ENCODE results near the gene SHISA8.

Gene SHISA8

DNA sequence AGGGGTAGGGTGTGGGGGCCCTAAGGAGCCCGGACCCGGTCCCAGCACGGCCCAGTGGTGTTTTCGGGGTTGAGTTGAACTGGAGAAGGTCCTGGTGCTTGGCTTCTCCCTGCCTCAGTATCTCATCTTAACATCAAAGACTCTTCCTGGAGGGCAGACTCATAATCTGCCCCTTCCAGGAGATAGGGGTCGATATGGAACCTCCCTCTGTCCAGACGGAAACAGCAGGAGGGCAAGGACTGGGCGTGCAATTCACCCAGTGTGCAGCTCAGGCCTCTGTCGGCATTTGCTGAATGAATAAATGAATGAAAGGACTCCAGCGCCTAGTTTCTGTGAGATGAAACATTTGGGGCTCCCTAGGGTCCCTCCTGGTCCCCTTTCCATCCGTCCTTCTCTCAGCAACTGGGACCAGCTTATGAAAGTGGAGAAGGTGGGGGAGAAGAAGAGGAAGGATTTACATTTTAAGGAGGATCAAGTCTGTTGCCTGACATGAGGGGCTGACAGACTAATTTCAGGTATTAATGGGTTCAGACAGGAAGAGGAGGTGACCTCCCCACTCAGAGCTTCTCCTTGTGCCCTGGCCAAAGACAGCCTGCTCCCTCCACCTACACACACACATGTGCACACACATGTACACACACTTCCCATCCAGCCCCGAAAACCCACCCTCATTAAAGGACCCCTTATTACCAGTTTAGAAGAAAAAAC is 1.1 kb upstream of the SHISA8 start:
- DNase-seq (ENCODE audit: low read depth in 3 of 3, low spot score in 1 of 3), result no peak

DNA sequence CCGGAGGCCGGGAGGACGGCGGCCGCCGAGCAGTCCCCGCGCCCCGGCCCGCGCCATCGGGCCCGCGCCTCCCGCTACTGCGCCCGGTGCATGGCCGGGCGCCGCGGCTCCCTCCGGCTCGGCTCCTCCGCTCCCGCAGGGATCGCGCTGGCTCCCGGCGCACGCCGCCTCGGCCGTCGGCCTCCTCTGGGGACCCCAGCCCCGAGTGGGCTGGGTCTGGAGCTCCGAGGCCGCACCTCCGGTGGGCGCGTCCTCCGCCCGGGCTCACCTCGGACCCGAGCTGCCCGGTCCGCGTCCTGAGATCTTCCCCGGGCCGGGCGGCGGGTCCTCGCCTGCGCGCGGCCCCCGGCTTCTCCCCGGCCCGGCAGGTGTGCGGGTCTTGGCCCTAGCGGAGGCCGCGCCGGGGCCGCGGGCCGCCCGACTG is 251 bp downstream of the SHISA8 start:
- DNase-seq (ENCODE audit: low read depth in 3 of 3, low spot score in 1 of 3), result no peak

DNA sequence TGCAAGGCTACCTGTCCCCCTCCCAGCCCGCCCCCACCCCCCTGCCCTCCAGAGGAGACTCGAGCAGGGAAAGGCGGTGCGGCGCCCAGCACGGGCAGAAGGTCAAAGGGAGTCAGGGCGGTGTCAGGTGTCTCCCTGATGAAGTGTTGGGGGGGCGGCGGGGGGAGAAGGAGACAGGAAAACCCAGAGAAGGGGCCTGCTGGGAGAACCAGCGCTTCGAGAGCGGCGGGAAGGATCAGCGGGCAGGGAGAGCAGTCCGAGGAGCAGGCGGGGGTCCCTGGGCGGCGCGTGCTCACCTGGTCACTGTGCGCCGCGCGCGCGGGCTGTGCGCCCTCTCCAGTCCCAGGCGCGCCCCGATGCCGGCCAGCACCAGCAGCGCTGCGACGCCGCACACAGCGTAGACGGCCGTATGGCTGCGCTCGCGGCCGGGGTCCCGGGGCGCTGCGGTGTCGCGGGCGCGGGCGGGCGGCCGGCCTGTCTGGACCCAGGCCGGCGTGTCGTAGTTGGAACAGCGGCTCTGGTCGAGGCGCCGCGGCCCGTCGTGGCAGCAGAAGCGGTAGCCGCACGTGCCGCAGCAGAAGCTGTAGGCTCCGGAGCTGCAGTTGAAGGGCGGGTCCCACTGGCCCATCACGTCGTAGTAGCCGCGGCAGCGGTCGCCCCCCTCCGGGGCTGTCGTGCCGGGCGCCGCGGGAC is 886 bp downstream of the SHISA8 start:
- DNase-seq (ENCODE audit: low read depth in 3 of 3, low spot score in 1 of 3), result no peak

DNA sequence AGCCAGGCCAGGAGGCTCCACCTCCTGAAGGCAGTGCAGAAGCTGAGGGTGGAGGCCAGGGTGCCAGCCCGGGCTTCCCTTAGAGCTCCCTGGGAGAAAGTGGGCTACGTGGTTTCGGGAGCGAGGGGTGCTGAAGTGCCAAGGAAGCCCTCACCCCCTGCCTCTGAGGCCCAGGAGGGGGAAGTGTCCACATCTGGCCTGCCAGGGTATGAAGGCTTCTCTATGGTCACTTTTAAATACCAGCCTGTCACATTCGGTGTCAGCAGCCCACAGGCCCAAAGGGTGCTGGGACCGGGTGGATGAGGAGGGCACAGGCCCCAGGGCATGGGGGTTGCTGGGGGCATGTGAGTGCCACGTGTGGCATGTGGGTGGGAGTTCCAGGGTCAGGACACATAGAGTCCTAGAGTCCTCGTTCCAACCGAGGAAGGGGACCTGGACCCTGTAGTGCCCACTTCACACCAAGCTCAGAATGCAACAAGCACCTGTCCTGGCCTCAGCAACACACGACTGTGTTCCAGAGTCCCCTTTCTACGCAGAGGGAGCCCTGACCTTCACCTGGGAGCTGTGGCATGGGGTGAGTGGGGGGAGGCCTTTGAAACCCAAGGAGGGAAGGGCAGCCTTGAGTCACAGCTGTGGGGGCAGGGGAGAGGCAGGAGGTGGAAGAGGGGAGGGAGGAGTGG is 1.7 kb downstream of the SHISA8 start:
- DNase-seq (ENCODE audit: low read depth in 3 of 3, low spot score in 1 of 3), result no peak

DNA sequence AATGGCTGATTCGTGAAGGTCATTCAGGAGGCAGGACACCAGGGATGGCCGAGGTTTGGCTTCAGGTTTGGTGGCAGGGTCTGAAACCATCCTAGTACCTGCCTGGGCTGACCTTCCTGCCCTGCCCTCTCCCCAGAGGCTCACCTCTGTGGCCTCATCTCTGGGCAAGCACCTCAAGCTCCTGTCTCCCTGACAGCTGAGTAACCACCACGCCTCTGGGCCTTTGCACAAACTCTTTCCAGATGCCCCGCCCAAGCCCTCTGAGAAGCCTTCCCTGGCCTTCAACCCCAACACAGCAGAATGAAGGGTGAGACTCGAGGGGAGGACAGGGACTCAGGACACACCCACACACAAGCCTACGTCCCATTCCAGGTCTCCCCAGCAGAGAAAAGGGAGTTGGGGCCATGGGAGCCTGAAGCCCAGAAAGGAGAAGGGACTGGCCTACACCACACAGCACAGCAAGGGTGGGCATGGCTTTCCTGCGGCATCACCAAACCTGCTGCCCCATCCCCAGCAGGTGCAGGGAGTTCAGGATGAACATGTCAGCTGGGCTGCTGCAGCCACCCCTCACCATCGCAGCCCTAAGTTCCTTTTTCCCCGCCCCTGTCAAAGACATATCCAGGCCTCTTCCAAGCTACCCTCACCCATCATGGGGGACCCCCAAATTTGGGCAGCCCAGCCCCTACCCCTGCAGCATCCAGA is 2.4 kb downstream of the SHISA8 start:
- no peak for DNase-seq (ENCODE audit: low read depth in 3 of 3, low spot score in 1 of 3)

DNA sequence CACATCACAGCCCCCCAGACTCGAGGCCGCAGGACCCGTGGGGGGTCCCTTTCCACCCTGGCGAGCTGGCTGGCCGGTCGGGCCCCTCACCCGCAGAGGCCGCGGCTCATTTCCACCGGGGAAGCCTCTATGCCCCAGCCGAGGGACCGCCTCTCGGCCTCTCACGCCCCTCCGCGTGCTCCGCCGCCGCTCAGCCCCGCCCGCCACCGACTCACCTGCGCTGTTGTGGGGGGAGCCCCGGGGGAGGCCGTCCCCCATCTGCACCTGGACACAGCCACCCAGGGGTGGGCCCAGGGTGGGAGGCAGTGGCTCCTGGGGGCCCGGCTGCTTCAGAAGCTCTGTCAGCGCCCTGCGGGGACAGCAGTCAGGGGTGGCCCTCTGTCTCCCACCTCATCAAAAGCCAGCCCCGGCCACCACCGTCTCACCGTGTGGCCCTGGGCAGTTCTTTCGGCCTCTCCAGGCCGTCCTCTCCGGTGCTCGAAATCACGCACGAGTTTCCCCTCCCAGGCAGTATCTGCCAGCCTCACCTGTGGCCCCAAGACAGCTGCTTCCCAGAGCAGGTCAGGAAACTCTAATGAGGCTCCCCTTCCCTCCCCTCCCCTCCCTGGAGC is 3.8 kb downstream of the SHISA8 start:
- no peak for DNase-seq (ENCODE audit: low read depth in 3 of 3, low spot score in 1 of 3)

DNA sequence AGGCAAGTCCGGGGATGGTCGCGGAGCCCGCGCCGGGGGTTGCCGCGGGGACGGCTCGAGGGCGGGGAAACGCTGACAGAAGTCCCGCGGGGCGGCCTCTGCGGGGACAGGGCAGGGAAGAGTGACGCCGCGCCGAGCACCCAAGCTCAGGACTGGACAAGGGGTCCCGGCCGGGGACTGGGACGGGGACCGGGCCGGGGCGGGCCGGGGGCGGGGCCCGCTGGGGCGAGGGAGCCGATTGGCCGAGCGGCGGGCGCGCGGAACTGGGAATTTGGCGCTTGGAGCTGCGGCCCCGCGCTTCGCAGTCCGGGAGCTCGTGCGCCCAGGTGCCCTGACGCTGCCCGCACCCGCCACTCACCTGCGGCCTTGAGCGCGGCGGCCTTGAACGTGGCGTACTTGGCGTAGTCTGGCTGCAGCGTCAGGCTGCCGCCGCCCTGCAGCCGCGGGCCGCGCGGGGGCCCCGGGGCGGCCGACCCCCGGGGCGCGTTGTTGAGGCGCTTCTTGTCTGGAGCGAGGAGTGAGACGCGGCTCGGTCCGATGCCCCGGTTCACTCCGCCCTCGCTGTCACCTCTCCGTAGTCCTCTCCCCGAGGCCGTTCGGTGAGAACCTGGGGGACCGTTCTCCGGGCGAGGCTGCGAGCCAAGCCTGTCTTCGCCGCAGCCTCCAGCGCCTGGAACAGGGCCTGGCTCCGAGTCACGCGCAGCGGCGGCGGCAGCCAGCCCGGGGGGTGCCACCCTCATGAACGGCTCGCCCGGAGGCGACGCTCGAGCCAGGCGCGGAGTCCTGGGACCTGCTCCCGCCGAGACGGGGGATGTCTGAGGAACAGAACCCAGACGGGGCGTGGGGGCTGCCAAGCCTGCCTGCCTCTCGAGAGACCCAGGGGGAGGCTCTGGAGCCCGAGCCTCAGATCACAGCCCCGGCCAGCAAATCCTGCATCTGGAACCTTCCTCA is 4.5 kb downstream of the SHISA8 start:
- DNase-seq (ENCODE audit: low read depth in 3 of 3, low spot score in 1 of 3), result no peak

DNA sequence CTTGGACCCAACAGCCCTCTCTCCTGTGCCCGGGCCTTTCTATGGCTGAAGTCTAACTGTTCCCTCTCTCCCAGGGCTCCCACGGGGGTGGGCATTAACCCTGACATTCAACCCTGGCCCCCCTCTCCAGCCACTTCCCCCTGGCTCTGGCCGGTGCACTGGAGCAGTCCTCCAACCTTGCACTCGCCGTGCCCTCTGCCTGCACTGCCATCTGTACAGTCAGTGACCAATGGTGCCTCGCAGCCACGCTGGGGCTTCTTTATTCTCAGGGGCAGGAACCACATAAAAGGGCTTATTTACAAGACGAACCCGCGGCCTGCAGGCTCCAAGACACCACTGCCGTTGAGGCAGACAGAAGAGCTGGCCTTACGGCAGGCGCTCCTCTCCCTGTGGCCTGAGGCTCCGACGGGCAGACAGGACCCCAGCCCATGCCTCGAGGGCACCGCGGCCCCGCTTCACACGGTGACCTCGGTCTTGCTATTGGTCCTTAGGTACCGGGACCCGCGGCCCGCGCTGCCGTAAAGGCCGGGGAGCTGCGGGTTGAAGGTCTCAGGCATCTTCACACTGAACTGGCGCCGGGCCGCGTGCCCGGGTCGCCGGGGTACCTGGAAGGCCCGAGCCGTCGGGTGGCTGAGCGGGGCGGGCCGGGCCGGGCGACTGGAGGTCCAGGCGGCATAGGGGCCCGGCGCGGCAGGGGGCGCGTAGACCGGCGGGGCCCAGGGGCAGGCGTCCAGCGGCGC is 5.4 kb downstream of the SHISA8 start:
- no peak for DNase-seq (ENCODE audit: low read depth in 3 of 3, low spot score in 1 of 3)

DNA sequence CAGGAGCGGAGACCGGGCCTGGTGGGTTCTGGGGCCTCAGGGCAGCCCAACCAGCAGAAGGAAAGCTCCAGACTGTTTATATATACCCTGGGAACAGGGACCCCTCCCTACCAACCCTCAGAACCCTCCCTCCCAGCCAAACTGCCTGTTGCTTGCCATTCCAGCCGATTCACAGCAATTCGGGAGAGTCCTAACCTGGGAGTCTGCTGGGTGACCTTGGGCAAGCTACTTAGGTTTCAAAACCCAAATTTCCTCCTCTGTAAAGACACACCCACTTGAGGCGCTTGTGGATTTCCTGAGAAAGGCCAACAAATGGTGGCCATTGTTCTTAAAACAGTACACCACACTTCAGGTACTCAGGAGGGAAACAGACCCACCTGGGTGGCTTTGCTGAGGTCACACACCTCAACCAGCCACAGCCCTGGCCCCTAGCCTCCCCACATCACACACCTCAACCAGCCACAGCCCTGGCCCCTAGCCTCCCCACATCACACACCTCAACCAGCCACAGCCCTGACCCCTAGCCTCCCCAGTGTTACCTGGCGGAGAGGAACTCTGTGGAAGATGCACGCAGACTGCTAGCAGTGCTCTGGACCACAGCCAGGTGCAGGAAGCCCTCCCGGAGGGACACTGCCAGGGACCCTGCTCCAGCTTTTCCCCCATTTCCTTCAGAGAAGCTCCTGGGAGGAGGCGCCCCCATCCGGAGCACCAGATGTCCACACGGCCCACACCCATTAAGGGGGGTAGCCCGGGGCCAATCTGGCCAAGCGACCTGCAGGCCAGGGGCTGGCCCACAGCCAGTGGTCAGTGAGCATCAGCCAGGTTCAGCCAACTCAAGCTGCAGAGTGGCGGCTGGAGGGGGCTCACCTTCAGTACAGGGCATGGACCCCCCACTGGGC is 6.2 kb downstream of the SHISA8 start:
- no peak for DNase-seq (ENCODE audit: low read depth in 3 of 3, low spot score in 1 of 3)

DNA sequence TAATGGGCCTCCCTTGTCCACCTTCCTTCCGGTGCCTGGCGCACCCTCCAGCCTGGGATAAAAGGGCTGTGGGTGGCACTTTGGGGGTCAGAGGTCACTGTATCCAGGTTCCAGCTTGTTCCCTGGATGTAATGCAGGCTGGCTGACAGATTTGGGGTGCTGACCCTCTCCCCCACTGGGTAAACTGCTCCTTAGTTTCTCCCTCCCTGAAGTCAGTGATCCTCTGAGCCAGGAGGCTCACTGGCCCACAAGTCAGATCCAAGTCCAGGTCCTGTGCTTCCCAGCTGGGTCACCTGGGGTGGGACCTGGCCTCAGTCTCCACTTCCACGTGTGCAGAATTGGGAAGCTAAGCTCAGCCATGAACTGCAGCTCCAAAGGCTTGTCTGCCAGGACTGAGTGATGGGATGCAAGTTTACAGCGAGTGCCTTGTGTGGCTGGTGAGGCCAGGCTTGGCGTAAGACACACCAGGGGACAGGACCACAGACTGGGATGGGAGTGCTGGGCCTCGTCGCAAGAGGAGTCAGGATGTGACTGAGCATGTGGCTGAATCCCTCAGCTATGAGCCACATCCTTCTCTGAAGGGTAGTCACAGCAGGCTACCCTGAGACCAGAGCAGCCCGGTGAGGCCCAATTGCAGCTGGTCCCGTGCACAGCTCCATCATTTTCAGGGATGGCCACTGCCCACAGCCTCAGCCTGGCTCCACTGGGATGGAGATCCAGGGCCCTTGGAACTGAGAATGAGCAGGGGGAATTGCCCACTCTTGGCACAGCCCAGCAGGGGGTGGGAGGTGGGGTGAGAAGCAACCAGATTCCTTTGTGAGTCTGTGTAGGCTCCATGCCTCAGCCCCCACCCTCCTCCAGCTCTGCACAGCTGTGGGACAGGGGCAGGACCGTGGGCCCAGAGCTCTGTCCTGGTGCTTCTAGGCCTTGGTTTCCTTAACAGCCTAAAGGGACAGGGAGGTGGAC is 7.2 kb downstream of the SHISA8 start:
- no peak for DNase-seq (ENCODE audit: low read depth in 3 of 3, low spot score in 1 of 3)

DNA sequence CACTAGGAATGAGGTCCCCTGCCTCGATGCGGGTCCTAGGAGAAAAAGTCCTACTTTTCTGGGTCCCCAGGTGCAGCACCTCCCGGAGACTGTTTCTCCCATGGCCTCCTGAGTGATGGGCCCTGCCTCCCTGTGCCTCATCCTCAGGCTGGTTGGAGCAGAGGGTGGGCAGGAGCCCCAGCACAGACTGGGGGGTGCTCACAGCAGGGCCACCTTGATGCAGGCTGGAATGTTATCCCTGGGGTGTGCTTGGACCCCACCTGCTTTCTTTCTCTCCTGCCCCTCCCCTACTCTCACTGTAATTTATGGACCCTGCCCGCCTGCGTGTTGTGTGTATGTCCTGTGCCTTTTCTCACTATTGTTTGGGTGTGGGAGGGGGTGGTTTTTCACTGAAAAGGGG is 8.1 kb downstream of the SHISA8 start:
- DNase-seq (ENCODE audit: low read depth in 3 of 3, low spot score in 1 of 3), result no peak

DNA sequence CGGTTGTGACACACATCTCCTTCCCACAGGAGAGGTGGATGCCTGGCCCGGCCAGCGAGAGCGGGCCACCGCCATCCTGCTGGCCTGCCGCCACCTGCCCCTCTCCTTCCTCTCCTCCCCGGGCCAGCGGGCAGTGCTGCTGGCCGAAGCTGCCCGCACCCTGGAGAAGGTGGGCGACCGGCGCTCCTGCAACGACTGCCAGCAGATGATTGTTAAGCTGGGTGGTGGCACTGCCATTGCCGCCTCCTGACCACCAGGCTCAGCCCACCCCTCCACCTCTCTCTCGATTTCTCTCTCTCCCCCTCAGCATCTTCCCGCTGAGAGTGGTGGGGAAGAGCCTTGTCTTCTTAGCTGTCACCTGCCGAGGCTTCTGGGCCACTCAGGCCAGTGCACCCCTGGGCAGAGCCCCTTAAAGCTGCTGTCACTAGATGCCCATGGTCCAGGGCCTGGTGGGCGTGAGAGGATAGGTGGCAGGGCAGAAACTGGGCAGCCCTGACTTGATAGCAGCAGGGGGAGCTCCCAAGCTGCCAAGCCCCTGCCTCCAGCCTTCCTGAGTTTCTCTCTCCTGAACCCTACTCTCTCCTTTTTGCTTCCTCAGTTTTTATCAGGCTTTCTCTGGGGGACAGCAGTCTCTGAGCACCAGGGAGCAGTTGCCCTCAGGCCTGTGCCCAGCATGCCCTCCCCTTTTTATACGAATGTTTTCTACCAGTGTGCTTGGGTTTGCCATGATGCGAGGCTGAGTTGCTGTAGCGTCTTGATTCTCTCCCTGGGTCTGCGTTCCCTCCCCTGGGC is 9.3 kb downstream of the SHISA8 start:
- no peak for DNase-seq (ENCODE audit: low read depth in 3 of 3, low spot score in 1 of 3)

DNA sequence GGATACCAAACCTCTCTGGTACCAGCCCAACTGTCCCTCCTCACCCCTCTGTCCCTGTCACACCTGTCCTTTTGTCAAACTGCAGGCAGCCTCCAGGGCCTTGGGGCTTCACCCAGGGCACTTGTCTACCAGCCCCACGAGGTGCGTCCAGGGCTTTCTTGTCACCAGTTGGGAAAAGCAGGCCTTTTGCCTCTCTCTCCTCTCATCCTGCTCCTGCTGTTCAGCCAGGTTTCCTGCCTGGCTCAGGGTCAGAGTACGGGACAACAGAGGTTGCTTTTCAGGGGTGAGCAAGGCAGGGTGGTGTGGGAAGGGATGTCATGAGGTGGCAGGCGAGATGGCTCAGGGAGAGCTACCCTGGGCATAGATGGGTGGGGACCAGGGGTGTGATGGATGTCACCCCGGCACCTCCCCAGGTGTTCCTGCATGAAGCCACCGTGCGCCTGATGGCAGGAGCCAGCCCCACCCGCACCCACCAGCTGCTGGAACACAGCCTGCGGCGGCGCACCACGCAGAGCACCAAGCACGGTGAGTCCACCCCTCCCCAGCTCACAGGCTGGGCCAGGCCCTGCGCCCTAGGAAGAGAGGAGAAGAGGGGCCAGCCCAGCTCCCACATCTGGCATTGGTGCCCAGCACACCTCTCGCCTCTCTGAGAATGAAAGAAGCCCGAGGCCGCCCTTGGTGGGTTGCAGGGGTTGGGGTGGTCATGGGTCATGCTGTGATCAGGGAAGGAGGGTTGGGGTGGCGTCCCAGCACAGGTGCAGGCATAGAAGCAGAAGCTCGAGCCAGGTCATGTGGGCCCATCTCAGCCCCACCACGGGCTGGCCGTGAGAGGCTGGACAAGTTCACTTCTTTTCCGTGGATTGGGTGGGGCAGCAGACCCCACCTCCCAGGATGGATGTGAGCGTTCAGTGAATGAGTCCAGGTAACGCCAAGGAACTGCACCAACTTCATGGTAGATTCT is 10.1 kb downstream of the SHISA8 start:
- DNase-seq (ENCODE audit: low read depth in 3 of 3, low spot score in 1 of 3), result no peak

DNA sequence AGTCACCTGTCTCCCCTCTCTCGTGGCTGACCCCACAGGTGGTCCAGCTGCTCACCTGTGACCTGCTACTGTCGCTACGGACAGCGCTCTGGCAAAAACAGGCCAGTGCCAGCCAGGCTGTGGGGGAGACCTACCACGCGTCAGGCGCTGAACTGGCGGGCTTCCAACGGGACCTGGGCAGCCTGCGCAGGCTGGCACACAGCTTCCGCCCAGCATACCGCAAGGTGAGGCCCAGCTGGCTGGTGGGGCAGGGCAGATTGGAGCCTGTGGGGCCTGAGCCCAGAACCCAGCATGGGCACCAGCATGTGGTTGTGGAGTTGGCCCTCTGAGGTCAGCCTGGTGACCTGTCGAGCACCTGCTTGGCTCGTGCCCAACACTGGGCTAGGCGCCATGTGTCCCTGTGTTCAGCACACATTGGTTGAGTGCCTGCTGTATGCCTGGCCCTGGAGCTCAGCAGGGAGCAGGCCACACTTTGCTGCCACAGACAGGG is 11.9 kb downstream of the SHISA8 start:
- no peak for DNase-seq (ENCODE audit: low read depth in 3 of 3, low spot score in 1 of 3)

DNA sequence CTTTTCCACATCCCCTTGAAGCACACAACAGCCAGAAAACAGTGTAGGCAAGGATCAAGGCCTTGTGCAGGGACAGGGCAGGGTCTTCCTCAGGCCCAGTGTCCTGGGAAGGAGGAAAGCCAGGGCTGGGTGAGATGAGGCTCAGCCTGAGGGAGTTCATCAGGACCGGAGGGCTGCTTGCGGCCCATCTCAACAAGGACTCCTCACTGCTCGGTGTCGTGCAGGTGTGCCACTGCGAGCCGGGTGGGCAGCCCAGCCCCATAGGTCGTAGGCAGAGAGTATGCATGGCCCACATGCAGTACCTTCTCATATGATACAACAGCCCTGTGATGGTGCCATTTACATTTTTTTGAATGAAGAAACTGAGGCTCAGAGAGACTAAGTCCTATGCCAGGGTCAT is 12.9 kb downstream of the SHISA8 start:
- no peak for DNase-seq (ENCODE audit: low read depth in 3 of 3, low spot score in 1 of 3)
